A549 (cell line): ENCODE measurements around the gene ANKMY2.

Experiments used
- CHD2 ChIP-seq: fragments of 150-350 bp; IDR thresholded peaks from 2 replicates; pipeline ENCODE4 v1.6.1; 2014; ENCODE audit warnings: low read length; ENCODE audit not compliant: partially characterized antibody
- POLR2A ChIP-seq: IDR thresholded peaks from 2 replicates; pipeline ENCODE4 v1.6.1; 2012; ENCODE audit warnings: mild to moderate bottlenecking, low read length
- POLR2AphosphoS2 ChIP-seq: conservative IDR thresholded peaks from 2 replicates; pipeline ENCODE4 v1.6.1; 2012; ENCODE audit warnings: low read length, improper control_type of control experiment, inconsistent platforms
- SREBF2 ChIP-seq: fragments of 450-650 bp; IDR thresholded peaks from 2 replicates; pipeline ENCODE4 v1.6.1; 2014; ENCODE audit warnings: mild to moderate bottlenecking, moderate library complexity
- TF ChIP-seq, protein P1 (sequence below): IDR thresholded peaks from 2 replicates; pipeline ENCODE4 v1.6.1; 2012
- TF ChIP-seq, protein P2 (sequence below): fragments of >200 bp; sonication (Bioruptor Twin); formaldehyde crosslinking; IDR thresholded peaks from 3 replicates; pipeline ENCODE4 v1.5.1; 2016

DNA sequence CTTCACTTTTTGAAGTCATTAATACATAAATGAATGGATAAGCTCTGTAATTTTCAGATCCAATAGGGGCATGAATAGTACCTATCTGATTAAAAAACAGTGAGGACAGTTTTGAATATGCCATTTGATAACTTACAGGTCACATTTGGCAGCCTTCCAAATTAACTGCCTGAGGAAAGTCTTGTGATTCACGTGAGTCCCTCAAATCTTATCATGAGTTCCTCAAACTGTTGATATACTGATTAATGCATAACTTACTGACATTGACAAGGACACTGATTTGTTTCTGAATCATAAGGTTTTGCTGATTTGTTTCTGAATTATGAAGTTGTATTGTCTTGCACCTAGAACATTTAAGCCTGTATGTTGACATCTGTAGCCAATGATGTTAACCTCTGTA, 55.1 kb downstream of the ANKMY2 start:
- TF ChIP-seq, protein P1, sequence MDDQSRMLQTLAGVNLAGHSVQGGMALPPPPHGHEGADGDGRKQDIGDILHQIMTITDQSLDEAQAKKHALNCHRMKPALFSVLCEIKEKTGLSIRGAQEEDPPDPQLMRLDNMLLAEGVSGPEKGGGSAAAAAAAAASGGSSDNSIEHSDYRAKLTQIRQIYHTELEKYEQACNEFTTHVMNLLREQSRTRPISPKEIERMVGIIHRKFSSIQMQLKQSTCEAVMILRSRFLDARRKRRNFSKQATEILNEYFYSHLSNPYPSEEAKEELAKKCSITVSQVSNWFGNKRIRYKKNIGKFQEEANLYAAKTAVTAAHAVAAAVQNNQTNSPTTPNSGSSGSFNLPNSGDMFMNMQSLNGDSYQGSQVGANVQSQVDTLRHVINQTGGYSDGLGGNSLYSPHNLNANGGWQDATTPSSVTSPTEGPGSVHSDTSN: no peak
- no peak for TF ChIP-seq POLR2AphosphoS2
- no peak for TF ChIP-seq CHD2
- TF ChIP-seq POLR2A: no peak
- no peak for TF ChIP-seq SREBF2
- TF ChIP-seq, protein P2, sequence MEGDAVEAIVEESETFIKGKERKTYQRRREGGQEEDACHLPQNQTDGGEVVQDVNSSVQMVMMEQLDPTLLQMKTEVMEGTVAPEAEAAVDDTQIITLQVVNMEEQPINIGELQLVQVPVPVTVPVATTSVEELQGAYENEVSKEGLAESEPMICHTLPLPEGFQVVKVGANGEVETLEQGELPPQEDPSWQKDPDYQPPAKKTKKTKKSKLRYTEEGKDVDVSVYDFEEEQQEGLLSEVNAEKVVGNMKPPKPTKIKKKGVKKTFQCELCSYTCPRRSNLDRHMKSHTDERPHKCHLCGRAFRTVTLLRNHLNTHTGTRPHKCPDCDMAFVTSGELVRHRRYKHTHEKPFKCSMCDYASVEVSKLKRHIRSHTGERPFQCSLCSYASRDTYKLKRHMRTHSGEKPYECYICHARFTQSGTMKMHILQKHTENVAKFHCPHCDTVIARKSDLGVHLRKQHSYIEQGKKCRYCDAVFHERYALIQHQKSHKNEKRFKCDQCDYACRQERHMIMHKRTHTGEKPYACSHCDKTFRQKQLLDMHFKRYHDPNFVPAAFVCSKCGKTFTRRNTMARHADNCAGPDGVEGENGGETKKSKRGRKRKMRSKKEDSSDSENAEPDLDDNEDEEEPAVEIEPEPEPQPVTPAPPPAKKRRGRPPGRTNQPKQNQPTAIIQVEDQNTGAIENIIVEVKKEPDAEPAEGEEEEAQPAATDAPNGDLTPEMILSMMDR: no peak
